GM10266 (cell line): ENCODE data around the gene CCDC27.
A peak's percentile ranks its signal among the peaks of the same experiment; 100 is the strongest.
"Not testable (repeated sequence)": the region's sequence is repeated elsewhere in the genome, so short reads cannot be mapped to it uniquely, and the experiment has no call there.

ENCODE experiments used
- DNase-seq: peaks from one replicate; pipeline ENCODE4 v3.0.0; 2012; ENCODE audit errors: extremely low spot score
- TF ChIP-seq, protein P1 (sequence below): IDR thresholded peaks from 2 replicates; pipeline ENCODE4 v1.5.1; 2012; ENCODE audit warnings: mild to moderate bottlenecking, low read depth; ENCODE audit not compliant: control insufficient read depth, insufficient read depth; ENCODE audit errors: missing control alignments

The CCDC27 gene

DNA sequence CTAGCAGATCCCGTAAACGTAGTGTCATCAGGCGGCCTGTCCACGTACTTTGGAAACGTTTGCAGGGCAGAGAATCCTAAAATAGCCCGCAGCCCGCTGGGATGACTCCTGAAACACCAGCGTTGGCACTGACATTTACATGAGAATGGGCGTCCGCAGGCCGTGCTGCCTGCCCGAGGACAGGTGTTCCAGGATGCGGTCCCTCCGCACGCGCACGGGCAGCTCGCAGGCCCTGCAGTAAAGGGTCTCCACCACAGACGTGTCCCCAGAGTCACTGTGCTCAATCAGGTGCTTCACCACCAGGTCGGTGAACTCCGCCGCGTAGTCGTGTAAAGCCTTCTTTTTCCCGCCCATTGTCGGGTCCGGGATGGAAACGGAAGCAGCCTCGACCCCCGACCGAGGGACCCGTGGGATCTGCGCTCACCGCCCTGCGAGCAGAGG, 5.8 kb upstream of the CCDC27 start:
- TF ChIP-seq, protein P1, sequence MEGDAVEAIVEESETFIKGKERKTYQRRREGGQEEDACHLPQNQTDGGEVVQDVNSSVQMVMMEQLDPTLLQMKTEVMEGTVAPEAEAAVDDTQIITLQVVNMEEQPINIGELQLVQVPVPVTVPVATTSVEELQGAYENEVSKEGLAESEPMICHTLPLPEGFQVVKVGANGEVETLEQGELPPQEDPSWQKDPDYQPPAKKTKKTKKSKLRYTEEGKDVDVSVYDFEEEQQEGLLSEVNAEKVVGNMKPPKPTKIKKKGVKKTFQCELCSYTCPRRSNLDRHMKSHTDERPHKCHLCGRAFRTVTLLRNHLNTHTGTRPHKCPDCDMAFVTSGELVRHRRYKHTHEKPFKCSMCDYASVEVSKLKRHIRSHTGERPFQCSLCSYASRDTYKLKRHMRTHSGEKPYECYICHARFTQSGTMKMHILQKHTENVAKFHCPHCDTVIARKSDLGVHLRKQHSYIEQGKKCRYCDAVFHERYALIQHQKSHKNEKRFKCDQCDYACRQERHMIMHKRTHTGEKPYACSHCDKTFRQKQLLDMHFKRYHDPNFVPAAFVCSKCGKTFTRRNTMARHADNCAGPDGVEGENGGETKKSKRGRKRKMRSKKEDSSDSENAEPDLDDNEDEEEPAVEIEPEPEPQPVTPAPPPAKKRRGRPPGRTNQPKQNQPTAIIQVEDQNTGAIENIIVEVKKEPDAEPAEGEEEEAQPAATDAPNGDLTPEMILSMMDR, result no peak
- no peak for DNase-seq

DNA sequence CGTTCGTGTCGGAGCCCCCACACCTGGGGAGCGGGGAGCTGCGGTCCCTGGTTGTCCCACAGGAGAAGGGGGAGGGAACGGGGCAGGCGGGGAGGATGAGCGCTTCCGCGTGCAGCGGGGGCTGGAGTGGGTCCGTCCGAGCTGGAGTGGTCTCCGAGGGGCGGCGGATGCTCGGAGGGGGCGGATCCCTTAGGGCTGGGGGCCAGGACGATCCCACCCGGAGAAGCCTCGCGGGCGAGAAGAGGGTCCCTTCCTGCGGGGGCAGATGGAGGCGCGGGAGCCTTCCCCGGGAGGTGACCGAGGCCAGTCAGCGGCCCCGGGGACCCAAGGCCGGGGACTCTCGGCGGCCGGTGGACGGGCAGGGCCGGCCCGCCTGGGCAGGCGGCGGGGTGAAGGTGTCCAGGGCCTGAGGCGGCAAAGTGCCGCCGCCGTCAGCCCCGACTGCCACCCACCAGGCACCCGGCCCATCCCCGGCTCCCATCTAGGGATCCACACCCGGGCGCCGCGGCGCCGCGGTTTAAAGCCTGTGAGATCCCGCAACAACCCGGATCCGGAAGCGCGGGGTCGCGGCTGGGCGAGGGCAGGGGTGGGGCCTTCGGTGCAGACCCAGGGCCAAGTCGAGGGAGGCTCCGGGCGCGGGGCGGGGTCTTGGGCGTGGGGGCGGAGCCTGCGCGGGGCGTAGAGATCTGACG, 5.3 kb upstream of the CCDC27 start:
- peak; percentile 98 for DNase-seq
- TF ChIP-seq, protein P1, result no peak

DNA sequence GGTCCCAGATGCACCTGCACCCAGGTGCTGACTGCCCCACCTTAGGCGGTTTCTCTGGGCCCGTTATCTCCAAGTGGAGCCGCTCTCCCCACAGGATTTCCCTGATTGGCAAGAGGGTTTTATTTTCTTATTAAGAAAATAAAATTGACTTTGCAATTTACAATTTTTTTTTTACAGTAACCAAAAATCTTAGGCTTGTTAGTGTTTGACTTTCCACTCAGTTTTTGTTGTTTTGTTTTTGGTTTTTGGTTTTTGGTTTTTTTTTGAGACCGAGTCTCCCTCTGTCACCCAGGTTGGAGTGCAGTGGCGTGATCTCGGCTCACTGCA, 4.8 kb upstream of the CCDC27 start:
- DNase-seq, result no peak
- TF ChIP-seq, protein P1, result no peak

DNA sequence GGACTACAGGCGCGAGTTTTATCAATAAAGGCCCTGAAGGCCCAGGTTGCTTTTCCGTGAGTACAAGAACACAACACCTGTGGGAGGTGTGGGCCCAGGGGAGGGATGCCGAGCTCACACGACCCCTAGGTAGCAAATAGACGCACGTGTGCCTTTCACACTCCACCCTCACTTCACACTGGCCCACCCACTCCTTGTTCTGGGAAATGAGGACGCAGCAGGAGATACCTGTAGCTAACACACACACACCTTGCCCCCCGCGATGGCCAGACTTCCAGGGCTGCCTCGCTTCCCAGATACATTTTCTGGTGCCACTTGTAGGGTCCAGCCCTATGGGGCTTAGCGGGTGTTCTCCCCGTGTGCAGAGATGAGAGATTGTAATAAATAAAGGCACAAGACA, 4.3 kb upstream of the CCDC27 start:
- TF ChIP-seq, protein P1, result no peak
- no peak for DNase-seq

DNA sequence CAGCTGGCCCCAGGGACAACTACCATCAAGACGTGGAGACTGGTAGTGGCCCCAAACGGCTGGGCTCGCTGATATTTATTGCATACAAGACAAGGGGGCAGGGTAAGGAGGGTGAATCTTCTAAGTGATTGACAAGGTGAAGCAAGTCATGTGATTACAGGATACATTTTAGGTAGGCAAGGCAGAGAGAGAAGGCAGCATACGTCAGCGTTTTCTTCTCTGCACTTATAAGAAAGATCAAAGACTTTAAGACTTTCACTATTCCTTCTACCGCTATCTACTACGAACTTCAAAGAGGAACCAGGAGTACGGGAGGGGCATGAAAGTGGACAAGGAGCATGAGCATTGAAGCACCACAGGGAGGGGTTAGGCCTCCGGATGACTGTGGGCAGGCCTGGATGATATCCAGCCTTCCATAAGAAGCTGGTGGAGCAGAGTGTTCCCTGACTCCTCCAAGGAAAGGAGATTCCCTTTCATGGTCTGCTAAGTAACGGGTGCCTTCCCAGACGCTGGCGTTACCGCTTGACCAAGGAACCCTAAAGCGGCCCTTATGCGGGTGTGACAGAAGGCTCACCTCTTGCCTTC, 3.8 kb upstream of the CCDC27 start:
- DNase-seq, result not testable (repeated sequence)

DNA sequence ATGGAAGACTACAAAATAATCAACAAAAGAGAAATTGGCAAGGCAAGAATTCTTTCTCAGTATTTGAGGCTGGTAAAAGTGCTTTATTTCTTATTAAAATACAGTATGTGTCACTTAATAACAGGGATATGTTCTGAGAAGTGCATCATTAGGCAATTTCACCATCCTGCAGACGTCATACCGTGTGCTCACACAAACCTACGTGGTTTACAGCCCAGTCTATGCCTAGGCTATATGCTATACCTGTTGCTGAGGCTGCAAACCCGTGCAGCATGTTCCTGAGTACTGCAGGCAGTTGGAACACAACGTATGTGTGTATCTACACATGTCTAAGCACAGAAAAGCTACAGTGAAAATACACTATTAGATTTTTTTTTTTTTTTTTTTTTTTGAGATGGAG, 2.7 kb upstream of the CCDC27 start:
- TF ChIP-seq, protein P1, result no peak
- no peak for DNase-seq

DNA sequence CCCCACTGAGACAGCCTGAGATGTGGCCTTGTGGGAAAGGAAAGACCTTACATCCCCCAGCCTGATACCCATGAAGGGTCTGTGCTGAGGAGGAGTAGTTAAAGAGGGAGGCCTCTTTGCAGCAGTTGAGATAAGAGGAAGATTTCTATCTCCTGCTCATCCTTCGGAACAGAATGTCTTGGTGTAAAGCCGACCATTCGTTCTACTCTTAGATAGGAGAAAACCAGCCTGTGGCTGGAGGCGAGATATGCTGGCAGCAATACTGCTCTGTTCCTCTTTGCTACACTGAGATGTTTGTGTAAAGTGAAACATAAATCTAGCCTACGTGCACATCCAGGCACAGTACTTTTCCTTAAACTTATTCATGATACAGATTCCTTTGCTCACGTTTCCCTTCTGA, 1.5 kb upstream of the CCDC27 start:
- no peak for DNase-seq
- TF ChIP-seq, protein P1, result no peak
